Fibroblast of skin of abdomen (primary cell): ENCODE data around the gene PLOD2.
A peak's percentile ranks its signal among the peaks of the same experiment; 100 is the strongest.

Source experiments
- DNase-seq: peaks from one replicate; pipeline ENCODE4 v3.0.0-alpha.2; 2013

Gene PLOD2

GRCh38 chr3:146165877-146166276, 4.9 kb upstream of the PLOD2 start:
- DNase-seq, result no peak

- peak; percentile 81 for DNase-seq
Measured at GRCh38 chr3:146164971-146165769, 4.2 kb upstream of the PLOD2 start.

GRCh38 chr3:146164506-146164905, 3.5 kb upstream of the PLOD2 start:
- DNase-seq, result no peak

- DNase-seq, result no peak
Measured at GRCh38 chr3:146164071-146164470, 3.1 kb upstream of the PLOD2 start.

GRCh38 chr3:146163584-146163983, 2.6 kb upstream of the PLOD2 start:
- DNase-seq, result peak; percentile 96

- DNase-seq, result no peak
Measured at GRCh38 chr3:146162561-146162960, 1.6 kb upstream of the PLOD2 start.

- peak; percentile 56 for DNase-seq
Measured at GRCh38 chr3:146161663-146162002, 649 bp upstream of the PLOD2 start.

- DNase-seq, result peak; percentile 83
Measured at GRCh38 chr3:146160321-146160963, 542 bp downstream of the PLOD2 start.

GRCh38 chr3:146159616-146160320, 1.2 kb downstream of the PLOD2 start:
- DNase-seq, result no peak

- DNase-seq, result no peak
Measured at GRCh38 chr3:146159037-146159436, 1.9 kb downstream of the PLOD2 start.

GRCh38 chr3:146157325-146158060, 3.5 kb downstream of the PLOD2 start:
- no peak for DNase-seq

GRCh38 chr3:146156666-146157314, 4.2 kb downstream of the PLOD2 start:
- DNase-seq, result no peak

GRCh38 chr3:146156095-146156494, 4.9 kb downstream of the PLOD2 start:
- peak; percentile 51 for DNase-seq

- DNase-seq, result no peak
Measured at GRCh38 chr3:146154995-146155394, 6.0 kb downstream of the PLOD2 start.

GRCh38 chr3:146154316-146154715, 6.7 kb downstream of the PLOD2 start:
- DNase-seq, result no peak

GRCh38 chr3:146153429-146153828, 7.6 kb downstream of the PLOD2 start:
- DNase-seq, result no peak

- no peak for DNase-seq
Measured at GRCh38 chr3:146152834-146153233, 8.2 kb downstream of the PLOD2 start.

- DNase-seq, result no peak
Measured at GRCh38 chr3:146148468-146148931, 12.5 kb downstream of the PLOD2 start.

GRCh38 chr3:146145642-146146041, 15.3 kb downstream of the PLOD2 start:
- DNase-seq, result no peak

GRCh38 chr3:146142757-146143156, 18.2 kb downstream of the PLOD2 start:
- peak; percentile 59 for DNase-seq

- peak; percentile 42 for DNase-seq
Measured at GRCh38 chr3:146139586-146140110, 21.3 kb downstream of the PLOD2 start.

- no peak for DNase-seq
Measured at GRCh38 chr3:146138902-146139301, 22.1 kb downstream of the PLOD2 start.
